K562 (cell line): ENCODE measurements around the gene DCAF10. TPM values are rescaled to one million over a fixed set of nuclear protein-coding genes. Genes with fewer than 3 reads are reported as not detected.

Source experiments
- ARID2 ChIP-seq: fragments of 450-650 bp; IDR thresholded peaks from 2 replicates; pipeline ENCODE4 v1.6.1; 2017; ENCODE audit warnings: antibody characterized with exemption, mild to moderate bottlenecking
- BRD4 ChIP-seq: fragments of 200-600 bp; sonication (generic); IDR thresholded peaks from 2 replicates; pipeline ENCODE4 v1.6.1; 2017; ENCODE audit warnings: inconsistent platforms
- BRD9 ChIP-seq: fragments of 450-650 bp; IDR thresholded peaks from 2 replicates; pipeline ENCODE4 v1.6.1; 2018; ENCODE audit warnings: low read depth; ENCODE audit not compliant: partially characterized antibody
- CSDE1 ChIP-seq, 2 experiments: fragments of 450-650 bp; IDR thresholded peaks; 2 replicates each; pipeline ENCODE4 v1.6.1; 2016; ENCODE audit warnings: mild to moderate bottlenecking in 1 of 2
- FOXM1 ChIP-seq, 2 experiments: fragments of 450-650 bp in 1 of 2; sonication (generic) in 1 of 2; formaldehyde crosslinking in 1 of 2; IDR thresholded peaks; 2 replicates each; pipeline versions ENCODE4 v1.6.1 to v1.9.0; 2017 to 2022; ENCODE audit warnings: low read depth in 2 of 2, mild to moderate bottlenecking in 2 of 2, missing genetic modification reagents in 1 of 2, moderate library complexity in 1 of 2
- FOXP1 ChIP-seq: sonication (generic); formaldehyde crosslinking; IDR thresholded peaks from 2 replicates; pipeline ENCODE4 v1.8.0; 2022; ENCODE audit warnings: mild to moderate bottlenecking, missing genetic modification reagents
- HMG20B ChIP-seq: fragments of 250-450 bp; sonication (Bioruptor Pico); IDR thresholded peaks from 2 replicates; pipeline ENCODE4 v1.5.0; 2021; ENCODE audit warnings: mild to moderate bottlenecking
- LEF1 ChIP-seq: fragments of 450-650 bp; IDR thresholded peaks from 2 replicates; pipeline ENCODE4 v1.6.1; 2016; ENCODE audit warnings: mild to moderate bottlenecking
- MAFK ChIP-seq: IDR thresholded peaks from 2 replicates; pipeline ENCODE4 v1.6.1; 2011; ENCODE audit warnings: low read length, improper control_type of control experiment
- NFIC ChIP-seq: fragments of 450-650 bp; IDR thresholded peaks from 2 replicates; pipeline ENCODE4 v1.6.1; 2017; ENCODE audit warnings: mild to moderate bottlenecking, inconsistent platforms
- SIRT6 ChIP-seq: IDR thresholded peaks from one replicate; pipeline ENCODE4 v1.6.1; 2012; ENCODE audit warnings: low read depth, mild to moderate bottlenecking, control low read depth, inconsistent platforms, low read length, moderate library complexity
- STAT6 ChIP-seq: sonication (generic); formaldehyde crosslinking; IDR thresholded peaks from 2 replicates; pipeline ENCODE4 v1.8.1; 2023; ENCODE audit warnings: mild to moderate bottlenecking, missing genetic modification reagents
- TAF7 ChIP-seq: fragments of 450-650 bp; IDR thresholded peaks from 2 replicates; pipeline ENCODE4 v1.6.1; 2016; ENCODE audit warnings: missing genetic modification characterization, missing compliant biosample characterization
- ZC3H4 ChIP-seq: sonication (generic); formaldehyde crosslinking; IDR thresholded peaks from 2 replicates; pipeline ENCODE4 v1.9.0; 2021; ENCODE audit warnings: missing genetic modification reagents, borderline replicate concordance
- polyA plus RNA-seq, 8 experiments: library from polyadenylated mRNA; depleted of rRNA in 4 of 8; stranded (reverse) in 5 of 8; unstranded in 3 of 8; fragments of >200 nt; fragmentation: Nextera tagmentation in 2 of 8; fragmentation: Illumina TruSeq in 1 of 8; extraction: Ambion mirVana in 2 of 8; extraction: Trizol in 1 of 8; gene quantifications; 2 replicates each; pipeline versions ENCODE4 v1.2.1 to v1.2.3, GENCODE V29; 2011 to 2014; ENCODE audit warnings: inconsistent platforms in 1 of 8, missing spikeins in 1 of 8
- total RNA-seq, 7 experiments: library from RNA; depleted of rRNA in 6 of 7; stranded (reverse); fragments of >200 nt in 6 of 7; fragmentation: Illumina TruSeq in 2 of 7; extraction: Trizol in 2 of 7; gene quantifications; 2 replicates each; pipeline versions ENCODE4 v1.2.1 to v1.2.3, GENCODE V29; 2011 to 2021; ENCODE audit warnings: low replicate concordance in 1 of 7
- TF ChIP-seq, protein P1 (sequence below), 2 experiments: fragments of 450-650 bp; IDR thresholded peaks; 2 replicates each; pipeline ENCODE4 v1.6.1; 2016; ENCODE audit warnings: mild to moderate bottlenecking in 2 of 2, borderline replicate concordance in 1 of 2, low read depth in 1 of 2, moderate library complexity in 1 of 2

The DCAF10 gene
- total and polyA plus RNA-seq, 9 of the 15 experiments (the other 6 are each of a cell fraction or from before 2014, with no cell fraction given): 6.8 to 40.1 (median 16.9) TPM

- TF ChIP-seq, protein P1, sequence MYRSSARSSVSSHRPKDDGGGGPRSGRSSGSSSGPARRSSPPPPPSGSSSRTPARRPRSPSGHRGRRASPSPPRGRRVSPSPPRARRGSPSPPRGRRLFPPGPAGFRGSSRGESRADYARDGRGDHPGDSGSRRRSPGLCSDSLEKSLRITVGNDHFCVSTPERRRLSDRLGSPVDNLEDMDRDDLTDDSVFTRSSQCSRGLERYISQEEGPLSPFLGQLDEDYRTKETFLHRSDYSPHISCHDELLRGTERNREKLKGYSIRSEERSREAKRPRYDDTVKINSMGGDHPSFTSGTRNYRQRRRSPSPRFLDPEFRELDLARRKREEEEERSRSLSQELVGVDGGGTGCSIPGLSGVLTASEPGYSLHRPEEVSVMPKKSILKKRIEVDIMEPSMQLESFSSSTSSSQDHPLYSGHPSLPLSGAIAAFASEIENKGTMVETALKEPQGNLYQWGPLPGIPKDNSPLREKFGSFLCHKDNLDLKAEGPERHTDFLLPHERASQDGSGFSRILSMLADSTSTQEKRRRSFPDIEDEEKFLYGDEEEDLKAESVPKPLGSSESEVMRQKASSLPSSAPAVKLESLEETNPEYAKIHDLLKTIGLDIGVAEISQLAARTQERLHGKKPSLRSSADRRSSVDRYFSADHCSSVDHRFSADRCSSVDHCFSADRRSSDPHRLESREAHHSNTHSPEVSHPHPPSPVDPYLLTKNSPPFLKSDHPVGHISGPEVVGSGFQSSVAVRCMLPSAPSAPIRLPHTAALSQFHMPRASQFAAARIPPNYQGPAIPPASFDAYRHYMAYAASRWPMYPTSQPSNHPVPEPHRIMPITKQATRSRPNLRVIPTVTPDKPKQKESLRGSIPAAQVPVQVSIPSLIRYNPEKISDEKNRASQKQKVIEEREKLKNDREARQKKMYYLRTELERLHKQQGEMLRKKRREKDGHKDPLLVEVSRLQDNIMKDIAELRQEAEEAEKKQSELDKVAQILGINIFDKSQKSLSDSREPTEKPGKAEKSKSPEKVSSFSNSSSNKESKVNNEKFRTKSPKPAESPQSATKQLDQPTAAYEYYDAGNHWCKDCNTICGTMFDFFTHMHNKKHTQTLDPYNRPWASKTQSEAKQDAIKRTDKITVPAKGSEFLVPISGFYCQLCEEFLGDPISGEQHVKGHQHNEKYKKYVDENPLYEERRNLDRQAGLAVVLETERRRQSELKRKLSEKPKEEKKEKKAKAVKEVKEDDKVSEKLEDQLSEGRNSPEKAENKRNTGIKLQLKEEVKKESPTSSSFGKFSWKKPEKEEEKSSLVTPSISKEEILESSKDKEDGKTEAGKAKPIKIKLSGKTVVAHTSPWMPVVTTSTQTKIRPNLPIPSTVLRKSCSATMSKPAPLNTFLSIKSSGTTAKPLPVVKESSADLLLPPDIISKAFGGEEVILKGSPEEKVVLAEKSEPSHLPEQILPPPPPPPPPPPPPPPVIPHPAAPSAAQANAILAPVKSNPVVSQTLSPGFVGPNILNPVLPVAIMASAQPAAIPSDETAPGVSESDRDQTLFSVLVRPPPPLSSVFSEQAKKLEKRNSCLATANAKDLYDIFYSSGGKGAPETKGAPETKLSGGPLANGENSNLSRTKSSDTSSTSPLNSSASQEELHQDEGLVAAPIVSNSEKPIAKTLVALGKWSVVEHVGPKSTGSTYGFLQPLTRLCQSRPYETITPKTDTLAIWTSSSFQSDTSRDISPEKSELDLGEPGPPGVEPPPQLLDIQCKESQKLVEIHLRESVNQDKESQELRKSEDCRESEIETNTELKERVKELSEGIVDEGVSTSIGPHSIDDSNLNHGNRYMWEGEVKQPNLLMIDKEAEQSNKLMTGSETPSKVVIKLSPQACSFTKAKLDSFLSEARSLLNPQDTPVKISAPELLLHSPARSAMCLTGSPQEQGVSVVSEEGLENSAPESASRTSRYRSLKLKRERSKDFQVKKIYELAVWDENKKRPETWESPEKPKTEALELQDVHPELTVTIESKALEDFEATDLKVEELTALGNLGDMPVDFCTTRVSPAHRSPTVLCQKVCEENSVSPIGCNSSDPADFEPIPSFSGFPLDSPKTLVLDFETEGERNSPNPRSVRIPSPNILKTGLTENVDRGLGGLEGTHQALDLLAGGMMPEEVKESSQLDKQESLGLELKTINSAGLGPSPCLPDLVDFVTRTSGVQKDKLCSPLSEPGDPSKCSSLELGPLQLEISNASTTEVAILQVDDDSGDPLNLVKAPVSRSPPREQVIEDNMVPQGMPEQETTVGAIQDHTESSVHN (IDR thresholded peaks at IDR 0.05; ENCODE audit: borderline replicate concordance in 1 of 2, low read depth in 1 of 2): no peak
- TF ChIP-seq HMG20B (no peak), MAFK (peak; percentile 15; the same call in 1 of the 2 replicates), TAF7 (peak; percentile 43; the same call in 1 of the 2 replicates), BRD9 (peak; percentile 73), ARID2 (peak; percentile 32; the same call in 1 of the 2 replicates), FOXM1 (IDR thresholded peaks at IDR 0.05; ENCODE audit: low read depth) (no peak), FOXM1 (CRISPR knock-in tag; IDR thresholded peaks at IDR 0.05; ENCODE audit: low read depth) (peak; percentile 82), ZC3H4 (CRISPR knock-in tag) (no peak), SIRT6 (no peak), NFIC (peak; percentile 63), FOXP1 (peak; percentile 15), BRD4 (no peak), STAT6 (no peak), LEF1 (peak; percentile 53; the same call in 1 of the 2 replicates), CSDE1 (IDR thresholded peaks at IDR 0.05) (peak in 1 of 2 experiments; percentile 50; a peak in 1 of 4 replicates)
Observed at GRCh38 chr9:37903647-37904444, 103.2 kb downstream of the DCAF10 start, which contains the start of gene SLC25A51 (continued).
